HepG2 (cell line): ENCODE measurements around the gene ATE1. TPM values are rescaled to one million over a fixed set of nuclear protein-coding genes. Genes with fewer than 3 reads are reported as not detected.

Experiments
- ARID2 ChIP-seq: sonication (generic); formaldehyde crosslinking; IDR thresholded peaks from 2 replicates; pipeline ENCODE4 v1.8.1; 2022; ENCODE audit warnings: mild to moderate bottlenecking, missing genetic modification reagents, borderline replicate concordance
- ATF7 ChIP-seq, 2 experiments: fragments of 450-650 bp in 1 of 2; sonication (generic) in 1 of 2; formaldehyde crosslinking in 1 of 2; IDR thresholded peaks; 2 replicates each; pipeline versions ENCODE4 v1.4.0 to v1.6.1; 2016 to 2020; ENCODE audit warnings: antibody characterized with exemption in 1 of 2, mild to moderate bottlenecking in 1 of 2, missing genetic modification reagents in 1 of 2
- BHLHE40 ChIP-seq: IDR thresholded peaks from 2 replicates; pipeline ENCODE4 v1.6.1; 2011; ENCODE audit warnings: low read length, improper control_type of control experiment
- EEA1 ChIP-seq: sonication (generic); formaldehyde crosslinking; IDR thresholded peaks from 2 replicates; pipeline ENCODE4 v1.5.1; 2020; ENCODE audit warnings: mild to moderate bottlenecking, missing genetic modification reagents, borderline replicate concordance
- ETV5 ChIP-seq: IDR thresholded peaks from 2 replicates; pipeline ENCODE4 v1.6.1; 2018; ENCODE audit warnings: missing biosample characterization, missing genetic modification reagents, inconsistent platforms, borderline replicate concordance
- EZH2 ChIP-seq: conservative IDR thresholded peaks from 2 replicates; pipeline ENCODE4 v1.6.1; 2012; ENCODE audit warnings: mild to moderate bottlenecking, low read depth, low read length, moderate library complexity
- FOXC1 ChIP-seq: sonication (generic); formaldehyde crosslinking; IDR thresholded peaks from 2 replicates; pipeline ENCODE4 v1.8.0; 2022; ENCODE audit warnings: mild to moderate bottlenecking, missing genetic modification reagents, borderline replicate concordance
- KLF15 ChIP-seq: sonication (generic); formaldehyde crosslinking; IDR thresholded peaks from 2 replicates; pipeline ENCODE4 v1.8.1; 2023; ENCODE audit warnings: borderline replicate concordance, mild to moderate bottlenecking, inconsistent platforms, missing genetic modification reagents, mixed read lengths
- NCOR1 ChIP-seq: fragments of 200-600 bp; sonication (generic); IDR thresholded peaks from 2 replicates; pipeline ENCODE4 v1.7.0; 2017; ENCODE audit warnings: antibody characterized with exemption, low read length, borderline replicate concordance
- NFYB ChIP-seq: sonication (generic); formaldehyde crosslinking; IDR thresholded peaks from 2 replicates; pipeline ENCODE4 v1.4.0; 2020; ENCODE audit warnings: missing genetic modification reagents
- NR1H2 ChIP-seq: sonication (generic); formaldehyde crosslinking; IDR thresholded peaks from 2 replicates; pipeline ENCODE4 v1.8.1; 2022; ENCODE audit warnings: low read depth, missing genetic modification reagents, borderline replicate concordance
- PBX2 ChIP-seq: IDR thresholded peaks from 2 replicates; pipeline ENCODE4 v1.6.1; 2016; ENCODE audit warnings: control low read depth
- PHB2 ChIP-seq: fragments of 450-650 bp; IDR thresholded peaks from 2 replicates; pipeline ENCODE4 v1.6.1; 2018; ENCODE audit not compliant: partially characterized antibody
- POLR2A ChIP-seq, 2 experiments: IDR thresholded peaks; 2 replicates each; pipeline ENCODE4 v1.6.1; 2011; ENCODE audit warnings: low read depth in 2 of 2, low read length in 2 of 2, mild to moderate bottlenecking in 1 of 2, moderate library complexity in 1 of 2; ENCODE audit not compliant: insufficient read depth in 1 of 2
- POLR2AphosphoS2 ChIP-seq: IDR thresholded peaks from 2 replicates; pipeline ENCODE4 v1.6.1; 2011; ENCODE audit warnings: low read depth, low read length, improper control_type of control experiment
- RNF2 ChIP-seq: fragments of 450-650 bp; conservative IDR thresholded peaks from 2 replicates; pipeline ENCODE4 v1.6.1; 2016; ENCODE audit warnings: low read depth
- SAP130 ChIP-seq: IDR thresholded peaks from 2 replicates; pipeline ENCODE4 v1.6.1; 2016; ENCODE audit warnings: low read depth
- SMARCC2 ChIP-seq: fragments of 450-650 bp; IDR thresholded peaks from 2 replicates; pipeline ENCODE4 v1.6.1; 2017; ENCODE audit warnings: antibody characterized with exemption, mild to moderate bottlenecking
- SOX5 ChIP-seq: IDR thresholded peaks from 2 replicates; pipeline ENCODE4 v1.6.1; 2016; ENCODE audit warnings: borderline replicate concordance
- SRSF9 ChIP-seq: fragments of 200-400 bp; formaldehyde crosslinking; IDR thresholded peaks from 2 replicates; pipeline ENCODE4 v1.6.1; 2018; ENCODE audit warnings: borderline replicate concordance, mild to moderate bottlenecking, low read depth, low read length; ENCODE audit not compliant: insufficient read depth, poor library complexity, severe bottlenecking
- ZNF121 ChIP-seq: sonication (generic); formaldehyde crosslinking; IDR thresholded peaks from 2 replicates; pipeline ENCODE4 v1.5.0; 2020; ENCODE audit warnings: mild to moderate bottlenecking, missing genetic modification reagents
- ZNF326 ChIP-seq: sonication (generic); formaldehyde crosslinking; IDR thresholded peaks from 2 replicates; pipeline ENCODE4 v1.4.0; 2020; ENCODE audit warnings: missing genetic modification reagents, borderline replicate concordance
- ZNF383 ChIP-seq: sonication (generic); formaldehyde crosslinking; IDR thresholded peaks from 2 replicates; pipeline ENCODE4 v1.4.0; 2020; ENCODE audit warnings: missing genetic modification reagents, mild to moderate bottlenecking, borderline replicate concordance
- ZNF678 ChIP-seq: sonication (generic); formaldehyde crosslinking; IDR thresholded peaks from 2 replicates; pipeline ENCODE4 v1.4.0; 2020; ENCODE audit warnings: mild to moderate bottlenecking, missing genetic modification reagents
- ZNF720 ChIP-seq: sonication (generic); formaldehyde crosslinking; IDR thresholded peaks from 2 replicates; pipeline ENCODE4 v1.4.0; 2020; ENCODE audit warnings: missing genetic modification reagents
- polyA plus RNA-seq, 8 experiments: library from polyadenylated mRNA; depleted of rRNA in 3 of 8; stranded (reverse) in 7 of 8; unstranded in 1 of 8; fragments of >200 nt; fragmentation: Illumina TruSeq in 4 of 8; extraction: Trizol in 4 of 8; gene quantifications; 2 replicates each; pipeline versions ENCODE4 v1.2.1 to v1.2.3, GENCODE V29; 2011 to 2016; ENCODE audit warnings: low read depth in 4 of 8, missing spikeins in 1 of 8, mixed read lengths in 1 of 8; ENCODE audit not compliant: insufficient read depth in 1 of 8
- total RNA-seq, 5 experiments: library from RNA; depleted of rRNA; stranded (reverse); fragments of >200 nt; fragmentation: Illumina TruSeq; extraction: Trizol; gene quantifications; 2 replicates each; pipeline ENCODE4 v1.2.3, GENCODE V29; 2016; ENCODE audit warnings: low read depth in 1 of 5
- TF ChIP-seq, protein P1 (sequence below): sonication (generic); formaldehyde crosslinking; IDR thresholded peaks from 2 replicates; pipeline ENCODE4 v1.4.0; 2020; ENCODE audit warnings: missing genetic modification reagents
- TF ChIP-seq, protein P2 (sequence below): sonication (generic); formaldehyde crosslinking; IDR thresholded peaks from 2 replicates; pipeline ENCODE4 v1.9.0; 2021; ENCODE audit warnings: missing genetic modification reagents, mild to moderate bottlenecking, borderline replicate concordance

ATE1 gene
- total and polyA plus RNA-seq, 2 of the 13 experiments (the other 11 are each of a cell fraction or from before 2014, with no cell fraction given) = 17.5 to 42.2 TPM

- TF ChIP-seq NCOR1 (peak; percentile 96), ZNF678 (CRISPR knock-in tag) (no peak), ARID2 (CRISPR knock-in tag) (no peak), SMARCC2 (no peak), BHLHE40 (0 out of 2 replicates have a peak, but pooled peaks have one; percentile 41), PHB2 (no peak), NR1H2 (CRISPR knock-in tag) (no peak), SOX5 (CRISPR knock-in tag) (peak; percentile 96), ZNF326 (CRISPR knock-in tag) (no peak), RNF2 (no peak), EZH2 (no peak), EEA1 (CRISPR knock-in tag) (no peak), POLR2AphosphoS2 (no peak), ZNF720 (CRISPR knock-in tag) (no peak), KLF15 (CRISPR knock-in tag) (no peak), NFYB (CRISPR knock-in tag) (no peak), ATF7 (IDR thresholded peaks at IDR 0.05) (no peak), ATF7 (CRISPR knock-in tag; IDR thresholded peaks at IDR 0.05) (no peak), ZNF383 (CRISPR knock-in tag) (no peak), ETV5 (CRISPR knock-in tag) (no peak; the same call in none of the 2 replicates), PBX2 (CRISPR knock-in tag) (no peak), ZNF121 (CRISPR knock-in tag) (no peak), POLR2A (IDR thresholded peaks at IDR 0.05; ENCODE audit: insufficient read depth in 1 of 2, low read depth in 2 of 2, low read length in 2 of 2) (peak; percentile 59 to 92), SAP130 (CRISPR knock-in tag) (0 out of 2 replicates have a peak, but pooled peaks have one; percentile 25), FOXC1 (CRISPR knock-in tag) (no peak), SRSF9 (no peak)
- TF ChIP-seq, protein P1, sequence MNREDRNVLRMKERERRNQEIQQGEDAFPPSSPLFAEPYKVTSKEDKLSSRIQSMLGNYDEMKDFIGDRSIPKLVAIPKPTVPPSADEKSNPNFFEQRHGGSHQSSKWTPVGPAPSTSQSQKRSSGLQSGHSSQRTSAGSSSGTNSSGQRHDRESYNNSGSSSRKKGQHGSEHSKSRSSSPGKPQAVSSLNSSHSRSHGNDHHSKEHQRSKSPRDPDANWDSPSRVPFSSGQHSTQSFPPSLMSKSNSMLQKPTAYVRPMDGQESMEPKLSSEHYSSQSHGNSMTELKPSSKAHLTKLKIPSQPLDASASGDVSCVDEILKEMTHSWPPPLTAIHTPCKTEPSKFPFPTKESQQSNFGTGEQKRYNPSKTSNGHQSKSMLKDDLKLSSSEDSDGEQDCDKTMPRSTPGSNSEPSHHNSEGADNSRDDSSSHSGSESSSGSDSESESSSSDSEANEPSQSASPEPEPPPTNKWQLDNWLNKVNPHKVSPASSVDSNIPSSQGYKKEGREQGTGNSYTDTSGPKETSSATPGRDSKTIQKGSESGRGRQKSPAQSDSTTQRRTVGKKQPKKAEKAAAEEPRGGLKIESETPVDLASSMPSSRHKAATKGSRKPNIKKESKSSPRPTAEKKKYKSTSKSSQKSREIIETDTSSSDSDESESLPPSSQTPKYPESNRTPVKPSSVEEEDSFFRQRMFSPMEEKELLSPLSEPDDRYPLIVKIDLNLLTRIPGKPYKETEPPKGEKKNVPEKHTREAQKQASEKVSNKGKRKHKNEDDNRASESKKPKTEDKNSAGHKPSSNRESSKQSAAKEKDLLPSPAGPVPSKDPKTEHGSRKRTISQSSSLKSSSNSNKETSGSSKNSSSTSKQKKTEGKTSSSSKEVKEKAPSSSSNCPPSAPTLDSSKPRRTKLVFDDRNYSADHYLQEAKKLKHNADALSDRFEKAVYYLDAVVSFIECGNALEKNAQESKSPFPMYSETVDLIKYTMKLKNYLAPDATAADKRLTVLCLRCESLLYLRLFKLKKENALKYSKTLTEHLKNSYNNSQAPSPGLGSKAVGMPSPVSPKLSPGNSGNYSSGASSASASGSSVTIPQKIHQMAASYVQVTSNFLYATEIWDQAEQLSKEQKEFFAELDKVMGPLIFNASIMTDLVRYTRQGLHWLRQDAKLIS (CRISPR knock-in tag) = no peak
- TF ChIP-seq, protein P2, sequence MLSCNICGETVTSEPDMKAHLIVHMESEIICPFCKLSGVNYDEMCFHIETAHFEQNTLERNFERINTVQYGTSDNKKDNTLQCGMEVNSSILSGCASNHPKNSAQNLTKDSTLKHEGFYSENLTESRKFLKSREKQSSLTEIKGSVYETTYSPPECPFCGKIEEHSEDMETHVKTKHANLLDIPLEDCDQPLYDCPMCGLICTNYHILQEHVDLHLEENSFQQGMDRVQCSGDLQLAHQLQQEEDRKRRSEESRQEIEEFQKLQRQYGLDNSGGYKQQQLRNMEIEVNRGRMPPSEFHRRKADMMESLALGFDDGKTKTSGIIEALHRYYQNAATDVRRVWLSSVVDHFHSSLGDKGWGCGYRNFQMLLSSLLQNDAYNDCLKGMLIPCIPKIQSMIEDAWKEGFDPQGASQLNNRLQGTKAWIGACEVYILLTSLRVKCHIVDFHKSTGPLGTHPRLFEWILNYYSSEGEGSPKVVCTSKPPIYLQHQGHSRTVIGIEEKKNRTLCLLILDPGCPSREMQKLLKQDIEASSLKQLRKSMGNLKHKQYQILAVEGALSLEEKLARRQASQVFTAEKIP (CRISPR knock-in tag) = no peak
Measured at GRCh38 chr10:121935702-121936101, 7.9 kb upstream of the ATE1 start (continued).
